HepG2 (cell line): ENCODE measurements around the gene ZBED5. TPM values are rescaled to one million over a fixed set of nuclear protein-coding genes. Genes with fewer than 3 reads are reported as not detected.

Experiments used
- CAMTA2 ChIP-seq: sonication (generic); formaldehyde crosslinking; IDR thresholded peaks from 2 replicates; pipeline ENCODE4 v1.4.0; 2020; ENCODE audit warnings: mild to moderate bottlenecking, missing genetic modification reagents, borderline replicate concordance
- CENPT ChIP-seq: sonication (generic); formaldehyde crosslinking; IDR thresholded peaks from 2 replicates; pipeline ENCODE4 v1.8.0; 2022; ENCODE audit warnings: low read depth, mild to moderate bottlenecking, moderate library complexity, missing genetic modification reagents
- GLMP ChIP-seq: sonication (generic); formaldehyde crosslinking; IDR thresholded peaks from 2 replicates; pipeline ENCODE4 v1.9.0; 2021; ENCODE audit warnings: missing genetic modification reagents, mild to moderate bottlenecking, borderline replicate concordance
- HMGXB4 ChIP-seq, 2 experiments: sonication (generic) in 1 of 2; formaldehyde crosslinking in 1 of 2; IDR thresholded peaks; 2 replicates each; pipeline versions ENCODE4 v1.4.0 to v1.6.1; 2018 to 2020; ENCODE audit warnings: missing genetic modification reagents in 2 of 2, borderline replicate concordance in 1 of 2, low read depth in 1 of 2, mild to moderate bottlenecking in 1 of 2, missing biosample characterization in 1 of 2
- JUNB ChIP-seq: sonication (generic); formaldehyde crosslinking; IDR thresholded peaks from 2 replicates; pipeline ENCODE4 v1.8.0; 2022; ENCODE audit warnings: missing genetic modification reagents, mild to moderate bottlenecking, borderline replicate concordance
- MED1 ChIP-seq: sonication (generic); formaldehyde crosslinking; IDR thresholded peaks from 2 replicates; pipeline ENCODE4 v1.4.0; 2020; ENCODE audit warnings: missing genetic modification reagents
- MYC ChIP-seq: sonication (generic); formaldehyde crosslinking; IDR thresholded peaks from 2 replicates; pipeline ENCODE4 v1.9.0; 2021; ENCODE audit warnings: missing genetic modification reagents, borderline replicate concordance
- NONO ChIP-seq, 2 experiments: fragments of 450-650 bp in 1 of 2; sonication (generic) in 1 of 2; formaldehyde crosslinking in 1 of 2; IDR thresholded peaks in 1 of 2; conservative IDR thresholded peaks in 1 of 2; 2 replicates each; pipeline versions ENCODE4 v1.6.1 to v1.8.0; 2017 to 2022; ENCODE audit warnings: mild to moderate bottlenecking in 1 of 2, missing genetic modification reagents in 1 of 2, moderate library complexity in 1 of 2
- REL ChIP-seq: sonication (generic); formaldehyde crosslinking; conservative IDR thresholded peaks from 2 replicates; pipeline ENCODE4 v1.8.0; 2022; ENCODE audit warnings: mild to moderate bottlenecking, missing genetic modification reagents, moderate library complexity
- SALL1 ChIP-seq: sonication (generic); formaldehyde crosslinking; IDR thresholded peaks from 2 replicates; pipeline ENCODE4 v1.8.0; 2022; ENCODE audit warnings: mild to moderate bottlenecking, missing genetic modification reagents
- SATB2 ChIP-seq: sonication (generic); formaldehyde crosslinking; IDR thresholded peaks from 2 replicates; pipeline ENCODE4 v1.5.0; 2020; ENCODE audit warnings: missing genetic modification reagents
- SUZ12 ChIP-seq: fragments of 150-350 bp; IDR thresholded peaks from 2 replicates; pipeline ENCODE4 v1.6.1; 2014; ENCODE audit warnings: low read depth, low read length
- TEAD3 ChIP-seq: optimal IDR thresholded peaks from 2 replicates; pipeline ENCODE3; 2016; ENCODE audit warnings: borderline replicate concordance
- TP53 ChIP-seq: sonication (generic); formaldehyde crosslinking; conservative IDR thresholded peaks from 2 replicates; pipeline ENCODE4 v1.4.0; 2020; ENCODE audit warnings: missing genetic modification reagents
- ZFY ChIP-seq: sonication (generic); formaldehyde crosslinking; IDR thresholded peaks from 2 replicates; pipeline ENCODE4 v1.4.0; 2020; ENCODE audit warnings: missing genetic modification reagents
- ZHX1 ChIP-seq: sonication (generic); formaldehyde crosslinking; IDR thresholded peaks from 2 replicates; pipeline ENCODE4 v1.8.1; 2022; ENCODE audit warnings: low read depth, mild to moderate bottlenecking, missing genetic modification reagents
- ZNF503 ChIP-seq: sonication (generic); formaldehyde crosslinking; IDR thresholded peaks from 2 replicates; pipeline ENCODE4 v1.4.0; 2020; ENCODE audit warnings: missing genetic modification reagents
- ZNF576 ChIP-seq: sonication (generic); formaldehyde crosslinking; IDR thresholded peaks from 2 replicates; pipeline ENCODE4 v1.4.0; 2020; ENCODE audit warnings: mild to moderate bottlenecking, missing genetic modification reagents
- polyA plus RNA-seq, 8 experiments: library from polyadenylated mRNA; depleted of rRNA in 3 of 8; stranded (reverse) in 7 of 8; unstranded in 1 of 8; fragments of >200 nt; fragmentation: Illumina TruSeq in 4 of 8; extraction: Trizol in 4 of 8; gene quantifications; 2 replicates each; pipeline versions ENCODE4 v1.2.1 to v1.2.3, GENCODE V29; 2011 to 2016; ENCODE audit warnings: low read depth in 4 of 8, missing spikeins in 1 of 8, mixed read lengths in 1 of 8; ENCODE audit not compliant: insufficient read depth in 1 of 8
- total RNA-seq, 5 experiments: library from RNA; depleted of rRNA; stranded (reverse); fragments of >200 nt; fragmentation: Illumina TruSeq; extraction: Trizol; gene quantifications; 2 replicates each; pipeline ENCODE4 v1.2.3, GENCODE V29; 2016; ENCODE audit warnings: low read depth in 1 of 5

ZBED5 gene
- total and polyA plus RNA-seq, 2 of the 13 experiments (the other 11 are each of a cell fraction or from before 2014, with no cell fraction given) = 18.2 to 38.6 TPM

- TF ChIP-seq ZNF503 (CRISPR knock-in tag) (no peak; the same call in 1 of the 2 replicates), MED1 (CRISPR knock-in tag) (peak; percentile 83), SATB2 (CRISPR knock-in tag) (peak; percentile 44; the same call in 1 of the 2 replicates), ZFY (peak; percentile 81), NONO (IDR thresholded peaks at IDR 0.05) (no peak), NONO (CRISPR knock-in tag; conservative IDR thresholded peaks at IDR 0.05) (peak; percentile 93), SALL1 (CRISPR knock-in tag) (peak; percentile 78), JUNB (CRISPR knock-in tag) (peak; percentile 53; the same call in 1 of the 2 replicates), HMGXB4 (CRISPR knock-in tag; IDR thresholded peaks at IDR 0.05; ENCODE audit: borderline replicate concordance in 1 of 2, low read depth in 1 of 2) (peak; percentile 47 to 80; a peak in 2 of 4 replicates), TP53 (CRISPR knock-in tag) (no peak; the same call in 1 of the 2 replicates), GLMP (CRISPR knock-in tag) (no peak; the same call in 1 of the 2 replicates), ZHX1 (CRISPR knock-in tag) (peak; percentile 79), ZNF576 (CRISPR knock-in tag) (no peak), CENPT (CRISPR knock-in tag) (no peak), CAMTA2 (CRISPR knock-in tag) (no peak; the same call in 1 of the 2 replicates), TEAD3 (CRISPR knock-in tag) (peak; percentile 48), MYC (peak; percentile 85), REL (CRISPR knock-in tag) (no peak), SUZ12 (no peak)
Measured at GRCh38 chr11:10808553-10809372, 49.1 kb downstream of the ZBED5 start, which contains the start of gene EIF4G2 (continued).
